H9 (cell line): ENCODE results near the gene ADCY1. TPM values are rescaled to one million over a fixed set of nuclear protein-coding genes. Genes with fewer than 3 reads are reported as not detected.
A peak's percentile ranks its signal among the peaks of the same experiment; 100 is the strongest.

ENCODE experiments used
- DNase-seq: peaks from one replicate; pipeline ENCODE4 v3.0.0-alpha.2; 2017
- H2AFZ ChIP-seq: one replicate; pipeline ENCODE4 v1.6.1; 2013; ENCODE audit warnings: mild to moderate bottlenecking, low read length, control low read depth, moderate library complexity
- H2AK5ac ChIP-seq: 2 replicates; pipeline ENCODE4 v1.6.1; 2013; ENCODE audit warnings: low read length, control low read depth, mixed read lengths; ENCODE audit not compliant: insufficient read length
- H2BK120ac ChIP-seq: one replicate; pipeline ENCODE4 v1.6.1; 2013; ENCODE audit warnings: low read depth, mild to moderate bottlenecking, low read length, control low read depth, inconsistent platforms; ENCODE audit not compliant: poor library complexity, severe bottlenecking
- H2BK12ac ChIP-seq: 2 replicates; pipeline ENCODE4 v1.6.1; 2013; ENCODE audit warnings: low read length, control low read depth, mixed read lengths, low read depth; ENCODE audit not compliant: insufficient read length
- H2BK15ac ChIP-seq: 2 replicates; pipeline ENCODE4 v1.6.1; 2013; ENCODE audit warnings: low read depth, low read length, control low read depth
- H2BK20ac ChIP-seq: one replicate; pipeline ENCODE4 v1.6.1; 2013; ENCODE audit warnings: low read depth, mild to moderate bottlenecking, low read length, control low read depth, inconsistent platforms; ENCODE audit not compliant: poor library complexity, severe bottlenecking
- H2BK5ac ChIP-seq: 2 replicates; pipeline ENCODE4 v1.6.1; 2013; ENCODE audit warnings: low read length, control low read depth, mixed read lengths; ENCODE audit not compliant: insufficient read length
- H3K14ac ChIP-seq: 2 replicates; pipeline ENCODE4 v1.6.1; 2013; ENCODE audit warnings: low read length, control low read depth; ENCODE audit not compliant: insufficient read depth
- H3K18ac ChIP-seq: 2 replicates; pipeline ENCODE4 v1.6.1; 2013; ENCODE audit warnings: low read depth, mild to moderate bottlenecking, mixed read lengths, low read length, control low read depth; ENCODE audit not compliant: insufficient read length
- H3K23ac ChIP-seq: 2 replicates; pipeline ENCODE4 v1.6.1; 2013; ENCODE audit warnings: low read length, control low read depth, mixed read lengths, low read depth; ENCODE audit not compliant: insufficient read length
- H3K23me2 ChIP-seq: 2 replicates; pipeline ENCODE4 v1.6.1; 2013; ENCODE audit warnings: low read depth, mild to moderate bottlenecking, mixed read lengths, low read length, control low read depth; ENCODE audit not compliant: insufficient read length, poor library complexity, severe bottlenecking
- H3K27ac ChIP-seq: 2 replicates; pipeline ENCODE4 v1.5.1; 2013; ENCODE audit warnings: low read length, control low read depth, mixed read lengths, low read depth; ENCODE audit not compliant: insufficient read length
- H3K27me3 ChIP-seq: 2 replicates; pipeline ENCODE4 v1.6.1; 2013; ENCODE audit warnings: low read length, control low read depth, inconsistent platforms; ENCODE audit not compliant: insufficient read depth
- H3K4ac ChIP-seq: 2 replicates; pipeline ENCODE4 v1.6.1; 2013; ENCODE audit warnings: low read depth, mild to moderate bottlenecking, control low read depth, inconsistent platforms, low read length, moderate library complexity
- H3K4me1 ChIP-seq: 2 replicates; pipeline ENCODE4 v1.6.1; 2013; ENCODE audit warnings: low read length, control low read depth, inconsistent platforms; ENCODE audit not compliant: insufficient read depth
- H3K4me2 ChIP-seq: 2 replicates; pipeline ENCODE4 v1.6.1; 2013; ENCODE audit warnings: low read length, control low read depth, mixed read lengths; ENCODE audit not compliant: insufficient read length, insufficient read depth
- H3K56ac ChIP-seq: 2 replicates; pipeline ENCODE4 v1.6.1; 2013; ENCODE audit warnings: low read depth, mild to moderate bottlenecking, mixed read lengths, low read length, control low read depth; ENCODE audit not compliant: insufficient read length
- H3K79me1 ChIP-seq: 2 replicates; pipeline ENCODE4 v1.6.1; 2013; ENCODE audit warnings: low read depth, mild to moderate bottlenecking, moderate library complexity, low read length, control low read depth, inconsistent platforms; ENCODE audit not compliant: insufficient read depth, poor library complexity, severe bottlenecking
- H3K79me2 ChIP-seq: 2 replicates; pipeline ENCODE4 v1.6.1; 2013; ENCODE audit warnings: low read length, control low read depth, inconsistent platforms; ENCODE audit not compliant: insufficient read depth
- H3K9ac ChIP-seq: 2 replicates; pipeline ENCODE4 v1.6.1; 2013; ENCODE audit warnings: low read length, control low read depth, mixed read lengths; ENCODE audit not compliant: insufficient read length; ENCODE audit errors: extremely low read depth
- H3K9me3 ChIP-seq: one replicate; pipeline ENCODE4 v1.6.1; 2013; ENCODE audit warnings: low read depth, low read length, inconsistent platforms; ENCODE audit not compliant: control insufficient read depth
- H3T11ph ChIP-seq: one replicate; pipeline ENCODE4 v1.6.1; 2013; ENCODE audit warnings: mild to moderate bottlenecking, low read length, control low read depth, inconsistent platforms
- H4K20me1 ChIP-seq: one replicate; pipeline ENCODE4 v1.6.1; 2013; ENCODE audit not compliant: control insufficient read depth, insufficient read length, insufficient read depth
- H4K5ac ChIP-seq: 2 replicates; pipeline ENCODE4 v1.6.1; 2013; ENCODE audit warnings: low read depth, mild to moderate bottlenecking, mixed read lengths, low read length, control low read depth; ENCODE audit not compliant: insufficient read length
- H4K8ac ChIP-seq: replicated peaks from 2 replicates; pipeline ENCODE4 v1.6.1; 2013; ENCODE audit warnings: low read length, control low read depth, mixed read lengths, low read depth; ENCODE audit not compliant: insufficient read length
- H4K91ac ChIP-seq: 2 replicates; pipeline ENCODE4 v1.6.1; 2013; ENCODE audit warnings: low read depth, mild to moderate bottlenecking, moderate library complexity, mixed read lengths, low read length, control low read depth; ENCODE audit not compliant: insufficient read length
- H3K27ac Mint-ChIP-seq, 3 experiments: 2 replicates in 2 of 3; 3 replicates in 1 of 3; pipeline ENCODE4 v1.8.0; 2020 to 2021; ENCODE audit warnings: mixed read lengths in 3 of 3, mild to moderate bottlenecking in 1 of 3, moderate library complexity in 1 of 3
- H3K27me3 Mint-ChIP-seq: 2 replicates; pipeline ENCODE4 v1.8.0; 2021; ENCODE audit warnings: low read depth, mild to moderate bottlenecking, moderate library complexity, mixed read lengths
- H3K36me3 Mint-ChIP-seq, 3 experiments: 2 replicates in 2 of 3; 3 replicates in 1 of 3; pipeline ENCODE4 v1.8.0; 2020 to 2021; ENCODE audit warnings: low read depth in 3 of 3, mixed read lengths in 3 of 3; ENCODE audit not compliant: insufficient read depth in 1 of 3
- H3K4me1 Mint-ChIP-seq, 2 experiments: 2 replicates each; pipeline ENCODE4 v1.8.0; 2020; ENCODE audit warnings: mixed read lengths in 2 of 2
- H3K4me3 Mint-ChIP-seq, 2 experiments: 2 replicates in 1 of 2; 3 replicates in 1 of 2; pipeline ENCODE4 v1.8.0; 2020 to 2021; ENCODE audit warnings: mild to moderate bottlenecking in 2 of 2, mixed read lengths in 2 of 2, moderate library complexity in 1 of 2
- H3K9me3 Mint-ChIP-seq, 2 experiments: 2 replicates in 1 of 2; 3 replicates in 1 of 2; pipeline ENCODE4 v1.8.0; 2020; ENCODE audit warnings: mild to moderate bottlenecking in 2 of 2, mixed read lengths in 2 of 2, moderate library complexity in 1 of 2
- CTCF ChIP-seq: fragments of 200-600 bp; sonication (generic); conservative IDR thresholded peaks from 3 replicates; pipeline ENCODE4 v1.8.0; 2021; ENCODE audit warnings: antibody characterized with exemption, mild to moderate bottlenecking
- WGBS: extraction: QIAGEN DNeasy Blood & Tissue Kit; methylation state at CpG from one replicate; pipeline ENCODE4 v1.1.7; 2013; ENCODE audit warnings: missing lambda C conversion rate, low lambda C conversion rate, mixed read lengths; ENCODE audit not compliant: insufficient read length; ENCODE audit errors: extremely low coverage; 5-methylcytosine and 5-hydroxymethylcytosine counted together
- total RNA-seq: library from RNA; stranded (reverse); gene quantifications from 2 replicates; pipeline ENCODE4 v1.2.1, GENCODE V29; 2021

ADCY1 gene
- total RNA-seq, 1 experiment from 2014 or later, result 21.6 TPM

- no peaks in the 10 kb centered on the region for H4K20me1 ChIP-seq
- no peak overlapping the region for H2AK5ac ChIP-seq
- no peak overlapping the region for H2AFZ ChIP-seq
- Mint-ChIP-seq H3K4me3 (no peak overlapping the region), H3K27me3 (no peaks in the 10 kb centered on the region), H3K4me1 (no peaks in the 10 kb centered on the region), H3K27ac (no peak overlapping the region; a peak in 1 of 7 replicates), H3K9me3 (no peaks in the 10 kb centered on the region), H3K36me3 (peaks cover under 1 to 1% (median under 1%) of the 10 kb centered on the region in 3 experiments; a peak in 5 of 7 replicates)
- peak overlapping the region; percentile 21; the same call in 1 of the 2 replicates for H3K14ac ChIP-seq
- H2BK12ac ChIP-seq, result no peak overlapping the region
- no peak overlapping the region for H2BK5ac ChIP-seq
- no peak overlapping the region for H3K18ac ChIP-seq
- H2BK20ac ChIP-seq, result no peak overlapping the region
- H4K91ac ChIP-seq, result no peak overlapping the region
- H3K23ac ChIP-seq, result no peak overlapping the region
- no peak overlapping the region for H3K4me2 ChIP-seq
- H4K8ac ChIP-seq, result no peak overlapping the region
- H3K79me2 ChIP-seq, result no peaks in the 10 kb centered on the region
- H3K79me1 ChIP-seq, result no peaks in the 10 kb centered on the region
- H2BK15ac ChIP-seq, result no peak overlapping the region
- no peaks in the 10 kb centered on the region for H3K27me3 ChIP-seq
- no peak overlapping the region for H2BK120ac ChIP-seq
- no peak overlapping the region for H3T11ph ChIP-seq
- no peak overlapping the region for H3K9ac ChIP-seq
- H3K4me1 ChIP-seq, result no peaks in the 10 kb centered on the region
- no peak overlapping the region for H3K56ac ChIP-seq
- H4K5ac ChIP-seq, result no peak overlapping the region
- H3K9me3 ChIP-seq, result no peaks in the 10 kb centered on the region
- no peak for TF ChIP-seq CTCF
- no CpG with 5 or more reads among the region's 12 CpGs for WGBS
- peak; percentile 23 for DNase-seq
- H3K4ac ChIP-seq, result no peak overlapping the region
- H3K23me2 ChIP-seq, result no peaks in the 10 kb centered on the region
- no peak overlapping the region for H3K27ac ChIP-seq
Measured at GRCh38 chr7:45718464-45719330, 144.5 kb downstream of the ADCY1 start.
